GM19193 (cell line): ENCODE data around the gene EDC4.

ENCODE experiments used
- POLR2A ChIP-seq: IDR thresholded peaks from 4 replicates; pipeline ENCODE4 v1.6.1; 2011; ENCODE audit not compliant: insufficient read depth, insufficient read length; ENCODE audit errors: extremely low read depth

EDC4 gene

GRCh38 chr16:67924140-67924906, 51.5 kb downstream of the EDC4 start:
- no peak for TF ChIP-seq POLR2A

DNA sequence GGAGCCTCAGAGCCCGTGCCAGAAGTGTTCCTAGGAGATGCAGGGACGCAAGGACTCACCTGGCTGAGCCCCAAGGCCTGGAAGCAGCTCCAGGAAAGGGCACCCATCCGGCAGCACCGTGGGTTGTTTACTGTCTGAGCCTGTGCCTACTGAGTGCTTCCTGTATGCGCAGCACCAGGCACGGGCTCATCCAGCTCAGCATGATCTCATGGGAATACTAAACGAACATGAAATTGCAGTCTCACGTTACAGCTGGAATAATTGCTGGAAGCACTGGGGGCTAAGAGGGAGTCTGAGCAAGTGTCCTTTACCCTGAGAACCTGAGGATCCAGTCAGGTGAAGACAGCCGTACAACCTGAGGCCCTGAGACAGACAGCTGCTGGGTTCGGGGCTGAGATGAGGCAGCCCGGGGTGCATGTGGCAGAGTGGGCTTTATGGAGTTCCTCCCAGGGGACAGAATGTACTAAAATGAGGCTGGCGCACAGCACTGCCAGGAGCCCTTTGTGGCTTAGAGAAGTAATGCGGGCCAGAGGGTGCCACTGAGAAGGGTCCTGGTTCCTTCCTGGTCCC, 53.4 kb downstream of the EDC4 start:
- TF ChIP-seq POLR2A = no peak

- TF ChIP-seq POLR2A = no peak
These were observed 54.5 kb downstream of the EDC4 start for GRCh38 chr16:67927131-67927941.

DNA sequence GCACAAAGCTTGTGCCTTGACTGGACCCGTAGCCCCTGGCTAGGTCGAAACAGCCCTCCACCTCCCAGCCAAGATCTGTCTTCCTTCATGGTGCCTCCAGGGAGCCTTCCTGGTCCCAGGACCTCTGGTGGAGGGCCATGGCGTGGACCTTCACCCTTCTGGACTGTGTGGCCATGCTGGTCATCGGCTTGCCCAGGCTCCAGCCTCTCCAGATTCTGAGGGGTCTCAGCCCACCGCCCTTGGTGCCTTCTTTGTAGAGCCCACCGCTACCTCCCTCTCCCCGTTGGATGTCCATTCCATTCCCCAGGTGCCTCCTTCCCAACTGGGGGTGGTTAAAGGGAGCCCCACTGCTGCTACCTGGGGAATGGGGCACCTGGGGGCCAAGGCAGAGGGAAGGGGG, 55.3 kb downstream of the EDC4 start:
- no peak for TF ChIP-seq POLR2A

DNA sequence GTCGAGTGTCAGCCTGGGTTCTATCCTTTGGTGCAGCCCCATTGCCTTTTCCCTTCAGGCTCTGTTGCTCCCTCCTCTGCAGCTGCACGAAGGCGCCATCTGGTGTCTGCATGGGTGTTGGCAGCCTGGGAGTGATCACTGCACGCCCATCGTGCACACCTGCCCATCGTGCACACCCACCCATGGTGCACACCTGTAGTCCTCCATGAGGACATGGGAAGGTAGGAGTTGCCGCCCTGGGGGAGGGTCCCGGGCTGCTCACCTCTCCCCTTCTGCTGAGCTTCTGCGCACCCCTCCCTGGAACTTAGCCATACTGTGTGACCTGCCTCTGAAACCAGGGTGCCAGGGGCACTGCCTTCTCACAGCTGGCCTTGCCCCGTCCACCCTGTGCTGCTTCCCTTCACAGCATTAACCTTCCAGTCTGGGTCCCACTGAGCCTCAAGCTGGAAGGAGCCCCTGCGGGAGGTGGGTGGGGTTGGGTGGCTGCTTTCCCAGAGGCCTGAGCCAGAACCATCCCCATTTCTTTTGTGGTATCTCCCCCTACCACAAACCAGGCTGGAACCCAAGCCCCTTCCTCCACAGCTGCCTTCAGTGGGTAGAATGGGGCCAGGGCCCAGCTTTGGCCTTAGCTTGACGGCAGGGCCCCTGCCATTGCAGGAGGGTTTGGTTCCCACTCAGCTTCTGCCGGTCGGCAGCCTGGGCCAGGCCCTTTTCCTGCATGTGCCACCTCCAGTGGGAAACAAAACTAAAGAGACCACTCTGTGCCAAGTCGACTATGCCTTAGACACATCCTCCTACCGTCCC, 55.9 kb downstream of the EDC4 start:
- peak; percentile 30 for TF ChIP-seq POLR2A

DNA sequence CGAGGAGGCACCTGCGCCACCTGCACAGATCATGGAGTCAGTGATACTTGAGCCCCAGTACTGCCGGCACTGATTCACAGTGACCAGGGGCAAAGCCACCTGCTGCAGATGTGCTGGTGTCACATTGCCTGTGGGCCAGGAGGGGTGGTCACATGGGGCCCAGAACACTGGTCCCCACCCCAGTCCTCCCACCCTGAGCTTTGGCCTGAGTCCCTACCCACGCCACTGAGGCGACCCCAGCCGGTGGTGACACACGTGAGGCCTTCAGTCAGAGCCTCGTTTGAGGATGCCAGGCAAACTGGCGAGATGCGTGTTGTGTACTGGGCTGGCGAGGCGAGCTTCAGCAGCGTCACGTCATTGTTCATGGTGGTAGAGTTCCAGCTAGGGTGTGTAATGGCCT, 57.3 kb downstream of the EDC4 start:
- no peak for TF ChIP-seq POLR2A

GRCh38 chr16:67930678-67931211, 57.9 kb downstream of the EDC4 start:
- TF ChIP-seq POLR2A = peak; percentile 31
